SK-N-SH (cell line): ENCODE results near the gene LGI4. TPM values are rescaled to one million over a fixed set of nuclear protein-coding genes. Genes with fewer than 3 reads are reported as not detected.
"Not testable (repeated sequence)": the region's sequence is repeated elsewhere in the genome, so short reads cannot be mapped to it uniquely, and the experiment has no call there.

ENCODE experiments used
- CTCF ChIA-PET: fragments of 300-600, 350-600 bp; formaldehyde crosslinking; extraction: SDS; loops from one replicate; lab custom pipeline; 2021; lab: Yijun Ruan, JAX
- POLR2A ChIA-PET: fragments of 350-600 bp; sonication (Branson Sonifier 250); formaldehyde crosslinking; extraction: SDS; loops from one replicate; lab custom pipeline; 2020; ENCODE audit warnings: antibody characterized with exemption, inconsistent platforms; lab: Yijun Ruan, JAX
- DNase-seq: peaks from one replicate; pipeline ENCODE4 v3.0.0; 2012
- H2AFZ ChIP-seq: fragments of 200-600 bp; sonication (generic); 2 replicates; pipeline ENCODE4 v1.8.1; 2016; ENCODE audit warnings: antibody characterized with exemption, mild to moderate bottlenecking, low read depth
- H3F3A ChIP-seq: fragments of 200-600 bp; sonication (generic); replicated peaks from 2 replicates; pipeline ENCODE3; 2016; ENCODE audit warnings: antibody characterized with exemption, mild to moderate bottlenecking; ENCODE audit not compliant: insufficient read depth
- H3K27ac ChIP-seq, 2 experiments: fragments of 200-500 bp in 1 of 2; fragments of 200-600 bp in 1 of 2; sonication (Bioruptor generic) in 1 of 2; sonication (generic), shearing (Covaris generic) in 1 of 2; 2 replicates each; pipeline versions ENCODE4 v1.5.1 to v1.6.1; 2014 to 2016; ENCODE audit warnings: low read depth in 2 of 2, inconsistent platforms in 1 of 2, low read length in 1 of 2, mild to moderate bottlenecking in 1 of 2, mixed read lengths in 1 of 2
- H3K27me3 ChIP-seq: fragments of 200-600 bp; sonication (generic), shearing (Covaris generic); 2 replicates; pipeline ENCODE4 v1.6.1; 2016; ENCODE audit warnings: mixed run types; ENCODE audit not compliant: insufficient read depth
- H3K36me3 ChIP-seq, 2 experiments: fragments of 200-500 bp in 1 of 2; fragments of 200-600 bp in 1 of 2; sonication (Bioruptor generic) in 1 of 2; sonication (generic) in 1 of 2; replicated peaks in 1 of 2; 2 replicates each; pipeline versions ENCODE3 to v1.5.1; 2014 to 2016; ENCODE audit warnings: low read length in 1 of 2, mild to moderate bottlenecking in 1 of 2; ENCODE audit not compliant: insufficient read depth in 2 of 2, control insufficient read depth in 1 of 2
- H3K4me1 ChIP-seq, 2 experiments: fragments of 200-500 bp in 1 of 2; fragments of 200-600 bp in 1 of 2; sonication (Bioruptor generic) in 1 of 2; sonication (generic), shearing (Covaris generic) in 1 of 2; 2 replicates each; pipeline versions ENCODE4 v1.5.1 to v1.6.1; 2014 to 2016; ENCODE audit warnings: low read depth in 1 of 2, low read length in 1 of 2, mixed run types in 1 of 2; ENCODE audit not compliant: insufficient read depth in 2 of 2, control insufficient read depth in 1 of 2
- H3K4me2 ChIP-seq: fragments of 200-600 bp; sonication (generic), shearing (Covaris generic); 2 replicates; pipeline ENCODE4 v1.6.1; 2017; ENCODE audit warnings: mixed run types
- H3K4me3 ChIP-seq, 2 experiments: fragments of 200-500 bp in 1 of 2; fragments of 200-600 bp in 1 of 2; sonication (Bioruptor generic) in 1 of 2; sonication (generic), shearing (Covaris generic) in 1 of 2; 2 replicates each; pipeline versions ENCODE4 v1.5.1 to v1.8.1; 2014 to 2016; ENCODE audit warnings: low read depth in 2 of 2, inconsistent platforms in 1 of 2, low read length in 1 of 2, mild to moderate bottlenecking in 1 of 2, mixed read lengths in 1 of 2, moderate library complexity in 1 of 2
- H3K79me2 ChIP-seq: fragments of 200-600 bp; sonication (generic); 2 replicates; pipeline ENCODE4 v1.8.1; 2017; ENCODE audit warnings: mild to moderate bottlenecking; ENCODE audit not compliant: insufficient read depth
- H3K9ac ChIP-seq: fragments of 200-600 bp; sonication (generic); 2 replicates; pipeline ENCODE4 v1.6.1; 2017; ENCODE audit warnings: mixed run types
- H3K9me2 ChIP-seq: fragments of 200-600 bp; sonication (generic); 2 replicates; pipeline ENCODE4 v1.6.1; 2017; ENCODE audit warnings: mixed run types
- H3K9me3 ChIP-seq: fragments of 200-600 bp; sonication (generic); 2 replicates; pipeline ENCODE4 v1.6.1; 2017; ENCODE audit warnings: mixed run types, mild to moderate bottlenecking, moderate library complexity
- H4K20me1 ChIP-seq: fragments of 200-600 bp; sonication (generic); 2 replicates; pipeline ENCODE4 v1.6.1; 2017; ENCODE audit warnings: mild to moderate bottlenecking, mixed run types; ENCODE audit not compliant: insufficient read depth
- MEF2A ChIP-seq: IDR thresholded peaks from 2 replicates; pipeline ENCODE4 v1.4.0; 2012; ENCODE audit warnings: low read depth, borderline replicate concordance
- RXRA ChIP-seq: IDR thresholded peaks from 2 replicates; pipeline ENCODE4 v1.4.0; 2012; ENCODE audit warnings: low read depth, mild to moderate bottlenecking, borderline replicate concordance
- SIN3A ChIP-seq: IDR thresholded peaks from 2 replicates; pipeline ENCODE4 v1.6.1; 2012; ENCODE audit warnings: low read depth, mild to moderate bottlenecking, low read length, moderate library complexity, borderline replicate concordance
- USF2 ChIP-seq: fragments of 150-350 bp; IDR thresholded peaks from 2 replicates; pipeline ENCODE4 v1.6.1; 2017; ENCODE audit warnings: antibody characterized with exemption, low read length, low read depth, borderline replicate concordance
- WGBS: methylation state at CpG from one replicate; pipeline ENCODE4 v1.1.6; 2017; ENCODE audit warnings: low lambda C conversion rate; 5-methylcytosine and 5-hydroxymethylcytosine counted together
- polyA plus RNA-seq, 3 experiments: library from polyadenylated mRNA; depleted of rRNA; stranded (reverse); fragments of >200 nt; gene quantifications; 2 replicates each; pipeline ENCODE4 v1.2.3, GENCODE V29; 2012

LGI4 gene
- polyA plus RNA-seq, 1 of the 3 experiments (the other 2 are of a cell fraction) = 0.05 TPM

- WGBS = 75% methylated on average over 1 of the region's 11 CpGs
- Histone ChIP-seq H3K36me3 (no peaks in the 10 kb centered on the region), H3K9ac (no peak overlapping the region), H3K4me2 (no peak overlapping the region), H3K9me3 (no peaks in the 10 kb centered on the region), H3K79me2 (no peaks in the 10 kb centered on the region)
- POLR2A ChIA-PET = no interaction called here
- CTCF ChIA-PET = interaction anchor here (0.9 to 1.6 kb wide), 4 partner anchors 10 to 60 kb away, joined by 3 to 6 read pairs (median 4); no protein-coding TSS in a partner anchor
- no peak for TF ChIP-seq USF2
- TF ChIP-seq MEF2A = no peak
- no peak for TF ChIP-seq RXRA
- TF ChIP-seq SIN3A = no peak
- TF ChIP-seq, all 33 proteins: peak for 0
- H3K27ac ChIP-seq = no peak overlapping the region
- no peaks in the 10 kb centered on the region for H3K4me1 ChIP-seq
- DNase-seq = no peak
- H3K4me3 ChIP-seq = no peak overlapping the region
- H2AFZ ChIP-seq = no peak overlapping the region
- peaks cover 4% of the 10 kb centered on the region for H3F3A ChIP-seq
- H4K20me1 ChIP-seq = no peaks in the 10 kb centered on the region
- no peaks in the 10 kb centered on the region for H3K9me2 ChIP-seq
- H3K27me3 ChIP-seq = no peaks in the 10 kb centered on the region
Measured at GRCh38 chr19:35104361-35104760, 30.5 kb downstream of the LGI4 start.

DNA sequence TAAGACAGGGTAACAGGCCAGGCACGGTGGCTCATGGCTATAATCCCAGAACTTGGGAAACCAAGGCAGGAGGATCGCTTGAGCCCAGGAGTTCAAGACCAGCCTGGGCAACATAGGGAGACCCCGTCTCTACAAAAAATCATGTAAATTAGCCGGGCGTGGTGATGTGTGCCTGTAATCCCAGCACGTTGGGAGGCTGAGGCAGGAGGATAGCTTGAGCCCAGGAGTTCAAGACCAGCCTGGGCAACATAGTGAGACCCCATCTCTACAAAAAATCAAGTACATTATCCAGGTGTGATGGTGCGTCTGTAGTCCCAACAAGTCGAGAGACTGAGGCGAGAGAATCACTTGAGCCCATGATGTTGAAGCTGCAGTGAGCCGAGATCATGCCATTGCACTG lies 31.2 kb downstream of the LGI4 start:
- H3K79me2 ChIP-seq, H3K27ac ChIP-seq, H3K27me3 ChIP-seq, H3K36me3 ChIP-seq, H2AFZ ChIP-seq, H3F3A ChIP-seq, H4K20me1 ChIP-seq, H3K4me2 ChIP-seq, H3K9me2 ChIP-seq, H3K9ac ChIP-seq, DNase-seq, H3K9me3 ChIP-seq, H3K4me1 ChIP-seq, POLR2A ChIA-PET, H3K4me3 ChIP-seq: not testable (repeated sequence)
- CTCF ChIA-PET = interaction anchor here (0.9 to 1.6 kb wide), 4 partner anchors 11 to 59 kb away, joined by 3 to 6 read pairs (median 4); no protein-coding TSS in a partner anchor
- WGBS = 33% methylated on average over 10 of the region's 10 CpGs

DNA sequence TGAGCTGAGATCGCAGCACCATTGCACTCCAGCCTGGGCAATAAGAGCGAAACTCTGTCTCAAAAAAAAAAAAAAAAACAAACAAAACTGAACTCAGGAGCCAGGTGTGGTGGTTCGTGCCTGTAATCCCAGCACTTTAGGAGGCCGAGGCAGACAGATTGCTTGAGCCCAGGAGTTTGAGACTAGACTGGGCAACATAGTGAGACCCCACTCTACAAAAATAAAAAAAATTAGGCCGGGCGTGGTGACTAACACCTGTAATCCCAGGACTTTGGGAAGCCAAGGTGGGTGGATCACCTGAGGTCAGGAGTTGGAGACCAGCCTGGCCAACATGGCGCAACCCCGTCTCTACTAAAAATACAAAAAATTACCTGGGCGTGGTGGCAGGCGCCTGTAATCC lies 32.9 kb downstream of the LGI4 start:
- H3K4me1 ChIP-seq, H3K27ac ChIP-seq, H3K4me3 ChIP-seq, H3K9ac ChIP-seq, H4K20me1 ChIP-seq, CTCF ChIA-PET, H3K79me2 ChIP-seq, H2AFZ ChIP-seq, DNase-seq, H3K27me3 ChIP-seq, H3K4me2 ChIP-seq, H3K36me3 ChIP-seq, POLR2A ChIA-PET, H3F3A ChIP-seq, H3K9me2 ChIP-seq, H3K9me3 ChIP-seq: not testable (repeated sequence)
- WGBS = 83% methylated on average over 10 of the region's 10 CpGs
